SJSA1 (cell line): ENCODE data around the gene HOXA9. TPM values are rescaled to one million over a fixed set of nuclear protein-coding genes. Genes with fewer than 3 reads are reported as not detected.

Experiments used
- DNase-seq, 2 experiments: peaks; one replicate each; pipeline ENCODE4 v3.0.0-alpha.2; 2015 to 2020; ENCODE audit warnings: low spot score in 2 of 2, low read depth in 1 of 2
- H3K27ac ChIP-seq: fragments of 250-450 bp; sonication (Bioruptor Pico); 2 replicates; pipeline ENCODE4 v1.5.1; 2020; ENCODE audit warnings: mild to moderate bottlenecking, moderate library complexity
- H3K27me3 ChIP-seq: fragments of 250-450 bp; sonication (Bioruptor Pico); replicated peaks from 2 replicates; pipeline ENCODE4 v1.5.1; 2020; ENCODE audit warnings: mild to moderate bottlenecking, moderate library complexity
- H3K36me3 ChIP-seq: fragments of 250-450 bp; sonication (Bioruptor Pico); 2 replicates; pipeline ENCODE4 v1.5.1; 2020; ENCODE audit warnings: mild to moderate bottlenecking
- H3K4me1 ChIP-seq: fragments of 250-450 bp; sonication (Bioruptor Pico); replicated peaks from 2 replicates; pipeline ENCODE4 v1.6.1; 2021; ENCODE audit warnings: mild to moderate bottlenecking
- H3K4me3 ChIP-seq: fragments of 250-450 bp; sonication (Bioruptor Pico); 2 replicates; pipeline ENCODE4 v1.5.1; 2020; ENCODE audit warnings: mild to moderate bottlenecking
- H3K9me3 ChIP-seq: fragments of 250-450 bp; sonication (Bioruptor Pico); replicated peaks from 2 replicates; pipeline ENCODE4 v1.5.1; 2020; ENCODE audit warnings: mild to moderate bottlenecking
- total RNA-seq: library from RNA; depleted of rRNA; stranded (reverse); fragments of >200 nt; shearing (Covaris generic); gene quantifications from 2 replicates; pipeline ENCODE4 v1.2.3, GENCODE V29; 2014

Gene HOXA9
- total RNA-seq, 1 experiment from 2014 or later: 16.3 TPM

GRCh38 chr7:27173511-27173955 is 8.2 kb upstream of the HOXA9 start:
- H3K27ac ChIP-seq: peak overlapping the region; percentile 93
- H3K36me3 ChIP-seq: peaks cover 40% of the 10 kb centered on the region
- no peaks in the 10 kb centered on the region for H3K9me3 ChIP-seq
- H3K4me3 ChIP-seq: peak overlapping the region; percentile 57
- no peaks in the 10 kb centered on the region for H3K27me3 ChIP-seq
- H3K4me1 ChIP-seq: peaks cover 63% of the 10 kb centered on the region
- DNase-seq: peak in 1 of 2 experiments; percentile 75

- DNase-seq: peak; percentile 86 to 92
- H3K4me1 ChIP-seq: peaks cover 64% of the 10 kb centered on the region
- H3K36me3 ChIP-seq: peaks cover 44% of the 10 kb centered on the region
- H3K4me3 ChIP-seq: peak overlapping the region; percentile 57
- peak overlapping the region; percentile 93 for H3K27ac ChIP-seq
- no peaks in the 10 kb centered on the region for H3K9me3 ChIP-seq
- no peaks in the 10 kb centered on the region for H3K27me3 ChIP-seq
Observed at GRCh38 chr7:27172823-27173510, 7.6 kb upstream of the HOXA9 start.

- no peak for DNase-seq
Observed at GRCh38 chr7:27172315-27172774, 7.0 kb upstream of the HOXA9 start.

GRCh38 chr7:27171637-27172314 is 6.4 kb upstream of the HOXA9 start:
- Histone ChIP-seq H3K27me3 (no peaks in the 10 kb centered on the region), H3K9me3 (no peaks in the 10 kb centered on the region), H3K4me1 (peaks cover 63% of the 10 kb centered on the region), H3K4me3 (peak overlapping the region; percentile 57), H3K36me3 (peaks cover 40% of the 10 kb centered on the region), H3K27ac (peak overlapping the region; percentile 93)
- peak in 1 of 2 experiments; percentile 90 for DNase-seq

More at GRCh38 chr7:27172315-27172774, 7.0 kb upstream of the HOXA9 start:
- H3K4me1 ChIP-seq: peaks cover 66% of the 10 kb centered on the region
- H3K9me3 ChIP-seq: no peaks in the 10 kb centered on the region
- no peaks in the 10 kb centered on the region for H3K27me3 ChIP-seq
- H3K4me3 ChIP-seq: peak overlapping the region; percentile 57
- peak overlapping the region; percentile 93 for H3K27ac ChIP-seq
- H3K36me3 ChIP-seq: peaks cover 44% of the 10 kb centered on the region

GRCh38 chr7:27171325-27171636 is 5.9 kb upstream of the HOXA9 start:
- Histone ChIP-seq H3K4me1 (peaks cover 63% of the 10 kb centered on the region), H3K27ac (peak overlapping the region; percentile 93), H3K27me3 (no peaks in the 10 kb centered on the region), H3K9me3 (no peaks in the 10 kb centered on the region), H3K4me3 (peak overlapping the region; percentile 57), H3K36me3 (peaks cover 36% of the 10 kb centered on the region)
- no peak for DNase-seq

- H3K4me3 ChIP-seq: peak overlapping the region; percentile 57
- H3K27me3 ChIP-seq: no peaks in the 10 kb centered on the region
- peaks cover 63% of the 10 kb centered on the region for H3K4me1 ChIP-seq
- peak in 1 of 2 experiments; percentile 83 for DNase-seq
- H3K36me3 ChIP-seq: peaks cover 36% of the 10 kb centered on the region
- H3K27ac ChIP-seq: peak overlapping the region; percentile 93
- H3K9me3 ChIP-seq: no peaks in the 10 kb centered on the region
Observed at GRCh38 chr7:27170426-27171324, 5.3 kb upstream of the HOXA9 start.

- peak overlapping the region; percentile 57 for H3K4me3 ChIP-seq
- no peaks in the 10 kb centered on the region for H3K27me3 ChIP-seq
- H3K36me3 ChIP-seq: peaks cover 35% of the 10 kb centered on the region
- peaks cover 59% of the 10 kb centered on the region for H3K4me1 ChIP-seq
- no peaks in the 10 kb centered on the region for H3K9me3 ChIP-seq
- DNase-seq: peak; percentile 64 to 78
- peak overlapping the region; percentile 93 for H3K27ac ChIP-seq
Observed at GRCh38 chr7:27169658-27170425, 4.5 kb upstream of the HOXA9 start.

GRCh38 chr7:27168265-27168947 is 3.1 kb upstream of the HOXA9 start:
- peak overlapping the region; percentile 93 for H3K27ac ChIP-seq
- peak overlapping the region; percentile 57 for H3K4me3 ChIP-seq
- no peaks in the 10 kb centered on the region for H3K27me3 ChIP-seq
- peaks cover 63% of the 10 kb centered on the region for H3K4me1 ChIP-seq
- no peaks in the 10 kb centered on the region for H3K9me3 ChIP-seq
- DNase-seq: peak; percentile 72 to 93
- peaks cover 42% of the 10 kb centered on the region for H3K36me3 ChIP-seq

GRCh38 chr7:27167916-27168264 is 2.6 kb upstream of the HOXA9 start:
- Histone ChIP-seq H3K27ac (peak overlapping the region; percentile 93), H3K36me3 (peaks cover 44% of the 10 kb centered on the region), H3K4me1 (peaks cover 67% of the 10 kb centered on the region), H3K27me3 (no peaks in the 10 kb centered on the region), H3K4me3 (peak overlapping the region; percentile 57), H3K9me3 (no peaks in the 10 kb centered on the region)
- peak; percentile 71 to 92 for DNase-seq

- peak overlapping the region; percentile 93 for H3K27ac ChIP-seq
- no peaks in the 10 kb centered on the region for H3K27me3 ChIP-seq
- DNase-seq: peak; percentile 83 to 86
- H3K36me3 ChIP-seq: peaks cover 47% of the 10 kb centered on the region
- H3K4me3 ChIP-seq: peak overlapping the region; percentile 57
- no peaks in the 10 kb centered on the region for H3K9me3 ChIP-seq
- H3K4me1 ChIP-seq: peaks cover 61% of the 10 kb centered on the region
Observed at GRCh38 chr7:27166531-27167505, 1.5 kb upstream of the HOXA9 start.

GRCh38 chr7:27165996-27166530 is 726 bp upstream of the HOXA9 start:
- Histone ChIP-seq H3K27me3 (no peaks in the 10 kb centered on the region), H3K4me3 (peak overlapping the region; percentile 57), H3K36me3 (peaks cover 41% of the 10 kb centered on the region), H3K4me1 (peaks cover 59% of the 10 kb centered on the region), H3K9me3 (no peaks in the 10 kb centered on the region), H3K27ac (peak overlapping the region; percentile 93)
- DNase-seq: no peak
